ENCODE results near the gene CMIP.

Gene CMIP

GRCh38 chr16:81697616-81698309 is 253.2 kb downstream of the CMIP start:
- Histone ChIP-seq H3K9me3 (ENCODE audit: insufficient read depth, low read length) (no peaks in the 10 kb centered on the region), H3K4me1 (ENCODE audit: insufficient read depth, insufficient read length) (peaks cover 11% of the 10 kb centered on the region), H3K4me3 (ENCODE audit: insufficient read length, low read depth) (no peak overlapping the region), H3K27me3 (ENCODE audit: insufficient read depth, insufficient read length) (no peaks in the 10 kb centered on the region), H3K9ac (ENCODE audit: insufficient read length, low read depth) (no peak overlapping the region), H3K36me3 (ENCODE audit: insufficient read depth, insufficient read length, low read length) (peaks cover 82% of the 10 kb centered on the region)
- DNase-seq (ENCODE audit: low read depth, low spot score) = no peak
- TF ChIP-seq YY1 (IDR thresholded peaks at IDR 0.05; ENCODE audit: insufficient read depth, insufficient read length) = no peak
- no peak for TF ChIP-seq SUZ12 (IDR thresholded peaks at IDR 0.05; ENCODE audit: extremely low read depth, insufficient read depth, insufficient read length)
- no peak for TF ChIP-seq ZNF274 (IDR thresholded peaks at IDR 0.05; ENCODE audit: low read depth, low read length)

DNA sequence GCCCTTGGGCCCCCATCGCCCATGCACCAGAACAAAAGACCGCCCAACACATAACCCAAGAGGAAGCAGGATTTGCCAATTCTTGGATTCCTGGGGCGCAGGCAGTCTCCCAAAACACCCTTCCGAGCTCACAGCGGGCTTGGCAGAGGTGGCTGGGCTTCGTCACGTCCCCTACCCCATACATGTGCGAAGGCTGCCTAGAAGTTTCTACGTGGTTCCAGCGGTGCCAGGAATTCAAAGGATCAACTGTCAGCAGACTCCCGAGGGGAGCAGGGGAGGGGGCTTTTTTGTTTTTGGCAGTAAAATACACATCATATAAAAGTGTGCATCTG is 253.7 kb downstream of the CMIP start:
- no peak for DNase-seq (ENCODE audit: low read depth, low spot score)
- Histone ChIP-seq H3K4me1 (ENCODE audit: insufficient read depth, insufficient read length) (peaks cover 11% of the 10 kb centered on the region), H3K27me3 (ENCODE audit: insufficient read depth, insufficient read length) (no peaks in the 10 kb centered on the region), H3K9ac (ENCODE audit: insufficient read length, low read depth) (no peak overlapping the region), H3K4me3 (ENCODE audit: insufficient read length, low read depth) (no peak overlapping the region), H3K9me3 (ENCODE audit: insufficient read depth, low read length) (no peaks in the 10 kb centered on the region), H3K36me3 (ENCODE audit: insufficient read depth, insufficient read length, low read length) (peaks cover 82% of the 10 kb centered on the region)
- no peak for TF ChIP-seq SUZ12 (IDR thresholded peaks at IDR 0.05; ENCODE audit: extremely low read depth, insufficient read depth, insufficient read length)
- no peak for TF ChIP-seq YY1 (IDR thresholded peaks at IDR 0.05; ENCODE audit: insufficient read depth, insufficient read length)
- TF ChIP-seq ZNF274 (IDR thresholded peaks at IDR 0.05; ENCODE audit: low read depth, low read length) = no peak

- Histone ChIP-seq H3K4me3 (ENCODE audit: insufficient read length, low read depth) (no peak overlapping the region), H3K9me3 (ENCODE audit: insufficient read depth, low read length) (no peaks in the 10 kb centered on the region), H3K9ac (ENCODE audit: insufficient read length, low read depth) (no peak overlapping the region), H3K4me1 (ENCODE audit: insufficient read depth, insufficient read length) (peaks cover 9% of the 10 kb centered on the region), H3K27me3 (ENCODE audit: insufficient read depth, insufficient read length) (no peaks in the 10 kb centered on the region), H3K36me3 (ENCODE audit: insufficient read depth, insufficient read length, low read length) (peaks cover 75% of the 10 kb centered on the region)
- DNase-seq (ENCODE audit: low read depth, low spot score) = no peak
- TF ChIP-seq ZNF274 (IDR thresholded peaks at IDR 0.05; ENCODE audit: low read depth, low read length) (no peak), YY1 (IDR thresholded peaks at IDR 0.05; ENCODE audit: insufficient read depth, insufficient read length) (no peak), SUZ12 (IDR thresholded peaks at IDR 0.05; ENCODE audit: extremely low read depth, insufficient read depth, insufficient read length) (no peak)
These were observed 255.0 kb downstream of the CMIP start for GRCh38 chr16:81699596-81699995.

- DNase-seq (ENCODE audit: low read depth, low spot score) = no peak
- Histone ChIP-seq H3K4me1 (ENCODE audit: insufficient read depth, insufficient read length) (peaks cover 9% of the 10 kb centered on the region), H3K9ac (ENCODE audit: insufficient read length, low read depth) (no peak overlapping the region), H3K4me3 (ENCODE audit: insufficient read length, low read depth) (no peak overlapping the region), H3K27me3 (ENCODE audit: insufficient read depth, insufficient read length) (no peaks in the 10 kb centered on the region), H3K9me3 (ENCODE audit: insufficient read depth, low read length) (no peaks in the 10 kb centered on the region), H3K36me3 (ENCODE audit: insufficient read depth, insufficient read length, low read length) (peaks cover 77% of the 10 kb centered on the region)
- TF ChIP-seq YY1 (IDR thresholded peaks at IDR 0.05; ENCODE audit: insufficient read depth, insufficient read length) (no peak), SUZ12 (IDR thresholded peaks at IDR 0.05; ENCODE audit: extremely low read depth, insufficient read depth, insufficient read length) (no peak), ZNF274 (IDR thresholded peaks at IDR 0.05; ENCODE audit: low read depth, low read length) (no peak)
These were observed 255.6 kb downstream of the CMIP start for GRCh38 chr16:81700071-81700779.

DNA sequence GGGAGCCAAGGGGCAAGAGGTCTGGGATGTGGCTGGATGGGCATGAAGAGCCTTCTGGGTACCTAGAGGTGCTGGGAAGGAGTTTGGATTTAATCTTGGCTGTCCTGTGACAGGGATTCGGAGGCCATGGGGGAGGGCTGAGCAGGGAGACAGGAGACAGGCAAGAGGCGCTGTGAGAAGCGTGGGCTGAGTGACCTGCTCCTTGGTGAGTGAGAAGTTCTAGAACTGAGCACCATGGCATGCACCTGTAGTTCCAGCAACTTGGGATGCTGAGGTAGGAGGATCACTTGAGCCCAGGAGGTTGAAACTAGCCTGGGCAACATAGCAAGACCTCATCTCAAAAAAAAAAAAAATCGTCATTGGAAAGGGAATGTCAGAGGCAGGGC is 256.2 kb downstream of the CMIP start:
- Histone ChIP-seq H3K4me3 (ENCODE audit: insufficient read length, low read depth) (no peak overlapping the region), H3K4me1 (ENCODE audit: insufficient read depth, insufficient read length) (peaks cover 9% of the 10 kb centered on the region), H3K9ac (ENCODE audit: insufficient read length, low read depth) (no peak overlapping the region), H3K9me3 (ENCODE audit: insufficient read depth, low read length) (no peaks in the 10 kb centered on the region), H3K27me3 (ENCODE audit: insufficient read depth, insufficient read length) (no peaks in the 10 kb centered on the region), H3K36me3 (ENCODE audit: insufficient read depth, insufficient read length, low read length) (peaks cover 83% of the 10 kb centered on the region)
- no peak for DNase-seq (ENCODE audit: low read depth, low spot score)
- no peak for TF ChIP-seq YY1 (IDR thresholded peaks at IDR 0.05; ENCODE audit: insufficient read depth, insufficient read length)

GRCh38 chr16:81701296-81701970 is 256.8 kb downstream of the CMIP start:
- Histone ChIP-seq H3K4me1 (ENCODE audit: insufficient read depth, insufficient read length) (peaks cover 9% of the 10 kb centered on the region), H3K36me3 (ENCODE audit: insufficient read depth, insufficient read length, low read length) (peaks cover 86% of the 10 kb centered on the region), H3K9ac (ENCODE audit: insufficient read length, low read depth) (no peak overlapping the region), H3K27me3 (ENCODE audit: insufficient read depth, insufficient read length) (no peaks in the 10 kb centered on the region), H3K4me3 (ENCODE audit: insufficient read length, low read depth) (no peak overlapping the region), H3K9me3 (ENCODE audit: insufficient read depth, low read length) (no peaks in the 10 kb centered on the region)
- no peak for TF ChIP-seq SUZ12 (IDR thresholded peaks at IDR 0.05; ENCODE audit: extremely low read depth, insufficient read depth, insufficient read length)
- TF ChIP-seq ZNF274 (IDR thresholded peaks at IDR 0.05; ENCODE audit: low read depth, low read length) = no peak
- no peak for TF ChIP-seq YY1 (IDR thresholded peaks at IDR 0.05; ENCODE audit: insufficient read depth, insufficient read length)
- no peak for DNase-seq (ENCODE audit: low read depth, low spot score)

DNA sequence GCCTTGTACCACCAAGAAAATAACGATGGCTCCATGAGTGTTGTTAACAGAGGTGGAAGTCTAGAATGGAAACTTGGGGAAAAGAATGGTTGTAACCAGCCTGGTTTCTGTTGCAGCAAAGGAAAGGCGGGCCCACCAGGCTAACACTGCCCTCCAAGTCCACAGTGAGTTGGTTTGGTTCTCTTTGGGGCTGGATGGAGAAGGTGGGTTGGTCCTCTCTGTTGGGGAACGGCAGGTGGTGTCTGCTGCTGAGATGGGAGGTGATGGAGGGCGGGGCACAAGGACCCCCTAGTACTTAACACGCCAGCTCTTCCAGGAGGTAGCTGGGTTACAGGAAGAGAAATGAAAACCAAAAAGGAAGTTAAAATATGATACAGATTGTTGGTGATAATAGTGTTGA is 257.9 kb downstream of the CMIP start:
- TF ChIP-seq SUZ12 (IDR thresholded peaks at IDR 0.05; ENCODE audit: extremely low read depth, insufficient read depth, insufficient read length) (no peak), YY1 (IDR thresholded peaks at IDR 0.05; ENCODE audit: insufficient read depth, insufficient read length) (no peak), ZNF274 (IDR thresholded peaks at IDR 0.05; ENCODE audit: low read depth, low read length) (no peak)
- Histone ChIP-seq H3K9ac (ENCODE audit: insufficient read length, low read depth) (no peak overlapping the region), H3K36me3 (ENCODE audit: insufficient read depth, insufficient read length, low read length) (peaks cover 86% of the 10 kb centered on the region), H3K27me3 (ENCODE audit: insufficient read depth, insufficient read length) (no peaks in the 10 kb centered on the region), H3K4me3 (ENCODE audit: insufficient read length, low read depth) (no peak overlapping the region), H3K4me1 (ENCODE audit: insufficient read depth, insufficient read length) (peaks cover 7% of the 10 kb centered on the region), H3K9me3 (ENCODE audit: insufficient read depth, low read length) (no peaks in the 10 kb centered on the region)
- no peak for DNase-seq (ENCODE audit: low read depth, low spot score)

All from NT2/D1 (cell line).